ENCODE measurements around the gene RABGAP1L. TPM values are rescaled to one million over a fixed set of nuclear protein-coding genes. Genes with fewer than 3 reads are reported as not detected.

Gene RABGAP1L
- total and polyA plus RNA-seq, 2 of the 8 experiments (the other 6 are each of a cell fraction or from before 2014, with no cell fraction given) = 33.3 to 156 TPM

DNA sequence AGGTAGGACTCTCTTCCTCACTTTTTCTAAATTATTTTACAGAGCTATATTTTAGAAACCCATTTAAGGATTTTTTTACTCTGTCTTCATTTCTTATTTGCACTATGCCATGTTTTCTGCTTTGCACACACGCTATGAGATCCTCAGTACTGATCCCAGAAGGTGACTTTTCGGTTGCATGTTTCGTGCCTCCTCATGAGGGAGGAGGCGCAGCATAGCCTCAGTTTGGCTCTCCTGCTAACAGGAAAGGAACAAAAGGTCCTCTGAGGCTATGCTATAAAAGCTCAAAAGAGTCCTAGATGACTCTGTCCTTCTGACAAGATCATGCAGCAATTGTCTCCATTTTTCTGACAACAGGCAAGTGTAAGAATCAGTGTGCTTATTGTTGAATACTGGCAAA is 478.2 kb downstream of the RABGAP1L start:
- no peak for DNase-seq (ENCODE audit: low read depth in 1 of 2, low spot score in 2 of 2)
- Histone ChIP-seq H3K27me3 (replicated peaks in 1 of 4; ENCODE audit: control insufficient read depth in 3 of 4, extremely low read depth in 1 of 4, insufficient read depth in 3 of 4, low read length in 3 of 4) (no peaks in the 10 kb centered on the region), H2BK120ac (replicated peaks; ENCODE audit: low read depth, low read length) (no peak overlapping the region), H2BK15ac (ENCODE audit: low read length) (no peak overlapping the region), H3K56ac (replicated peaks; ENCODE audit: insufficient read length, low read depth, low read length) (no peak overlapping the region), H3K79me2 (ENCODE audit: control insufficient read depth in 1 of 2, insufficient read depth in 2 of 2, low read length in 2 of 2) (no peaks in the 10 kb centered on the region), H3K9ac (replicated peaks in 1 of 4; ENCODE audit: extremely low read depth in 1 of 4, low read depth in 3 of 4, low read length in 3 of 4) (no peak overlapping the region), H3K79me1 (ENCODE audit: low read depth, low read length) (no peaks in the 10 kb centered on the region), H4K5ac (ENCODE audit: insufficient read length, low read depth, low read length) (no peak overlapping the region), H2BK12ac (ENCODE audit: low read depth, low read length) (no peak overlapping the region), H3K23me2 (ENCODE audit: low read depth, low read length) (no peaks in the 10 kb centered on the region), H2AFZ (ENCODE audit: low read length) (no peak overlapping the region), H3K23ac (ENCODE audit: insufficient read length) (no peak overlapping the region), H3K4me3 (ENCODE audit: extremely low read depth in 1 of 4, insufficient read depth in 2 of 4, low read depth in 3 of 4, low read length in 4 of 4) (no peak overlapping the region), H3K18ac (ENCODE audit: extremely low read depth, low read length) (no peak overlapping the region), H2AK5ac (ENCODE audit: low read depth, low read length) (no peak overlapping the region), H3K4me2 (ENCODE audit: insufficient read depth in 1 of 2, low read depth in 2 of 2, low read length in 2 of 2) (no peak overlapping the region), H4K20me1 (replicated peaks in 1 of 2; ENCODE audit: control insufficient read depth in 1 of 2, insufficient read depth in 2 of 2, low read length in 2 of 2) (no peaks in the 10 kb centered on the region), H3K14ac (ENCODE audit: insufficient read length) (no peak overlapping the region), H3K4ac (replicated peaks; ENCODE audit: insufficient read length, low read depth, low read length) (no peak overlapping the region), H2BK5ac (ENCODE audit: low read depth, low read length) (no peak overlapping the region), H4K8ac (ENCODE audit: extremely low read depth, insufficient read depth, low read length) (no peak overlapping the region), H3K27ac (ENCODE audit: low read depth, low read length) (no peak overlapping the region), H2BK20ac (ENCODE audit: low read length) (no peak overlapping the region), H4K91ac (replicated peaks; ENCODE audit: insufficient read length, low read length) (no peak overlapping the region), H3K4me1 (replicated peaks in 1 of 4; ENCODE audit: control insufficient read depth in 3 of 4, insufficient read depth in 4 of 4, low read length in 3 of 4) (no peaks in the 10 kb centered on the region), H3K9me3 (ENCODE audit: insufficient read depth in 2 of 2, low read depth in 1 of 2, low read length in 1 of 2) (no peaks in the 10 kb centered on the region), H3K36me3 (ENCODE audit: control insufficient read depth in 2 of 4, insufficient read depth in 4 of 4, low read length in 3 of 4) (no peaks in the 10 kb centered on the region)
- ChIA-PET CTCF (ENCODE audit: partially characterized antibody) (interaction anchor here (1.2 kb wide), 1 partner anchor 16 kb away, joined by 3 read pairs; no protein-coding TSS in a partner anchor), POLR2A (ENCODE audit: partially characterized antibody) (no interaction called here)
- FAIRE-seq = no peak
- 91% methylated on average over 4 of the region's 4 CpGs; no CpG with 5 or more reads in 1 of the 2 experiments for WGBS, 2 experiments (ENCODE audit: extremely low coverage in 1 of 2, insufficient coverage in 1 of 2, insufficient read length in 1 of 2, insufficient replicate concordance in 2 of 2, low coverage in 1 of 2, low lambda C conversion rate in 2 of 2, missing lambda C conversion rate in 1 of 2)
- no peak for TF ChIP-seq BACH1 (IDR thresholded peaks at IDR 0.05; ENCODE audit: low read length)
- no peak for TF ChIP-seq JUN (IDR thresholded peaks at IDR 0.05; ENCODE audit: low read depth, low read length)
- no peak for TF ChIP-seq POU5F1 (IDR thresholded peaks at IDR 0.05; ENCODE audit: low read depth, low read length)
- TF ChIP-seq TCF12 (IDR thresholded peaks at IDR 0.05; ENCODE audit: low read depth, low read length) = no peak
- no peak for TF ChIP-seq EP300 (IDR thresholded peaks at IDR 0.05; ENCODE audit: borderline replicate concordance in 1 of 2, low read depth in 2 of 2, low read length in 2 of 2)
- TF ChIP-seq TAF7 (optimal IDR thresholded peaks at IDR 0.05; ENCODE audit: borderline replicate concordance, low read depth, low read length) = no peak
- TF ChIP-seq KDM1A (IDR thresholded peaks at IDR 0.05; ENCODE audit: borderline replicate concordance, low read length) = no peak
- TF ChIP-seq RFX5 (IDR thresholded peaks at IDR 0.05; ENCODE audit: borderline replicate concordance, low read depth, low read length) = no peak
- no peak for TF ChIP-seq RBBP5 (IDR thresholded peaks at IDR 0.05; ENCODE audit: borderline replicate concordance, low read depth, low read length)
- TF ChIP-seq, protein P1, sequence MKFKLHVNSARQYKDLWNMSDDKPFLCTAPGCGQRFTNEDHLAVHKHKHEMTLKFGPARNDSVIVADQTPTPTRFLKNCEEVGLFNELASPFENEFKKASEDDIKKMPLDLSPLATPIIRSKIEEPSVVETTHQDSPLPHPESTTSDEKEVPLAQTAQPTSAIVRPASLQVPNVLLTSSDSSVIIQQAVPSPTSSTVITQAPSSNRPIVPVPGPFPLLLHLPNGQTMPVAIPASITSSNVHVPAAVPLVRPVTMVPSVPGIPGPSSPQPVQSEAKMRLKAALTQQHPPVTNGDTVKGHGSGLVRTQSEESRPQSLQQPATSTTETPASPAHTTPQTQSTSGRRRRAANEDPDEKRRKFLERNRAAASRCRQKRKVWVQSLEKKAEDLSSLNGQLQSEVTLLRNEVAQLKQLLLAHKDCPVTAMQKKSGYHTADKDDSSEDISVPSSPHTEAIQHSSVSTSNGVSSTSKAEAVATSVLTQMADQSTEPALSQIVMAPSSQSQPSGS (IDR thresholded peaks at IDR 0.05; ENCODE audit: low read length) = no peak
- TF ChIP-seq ZNF274 (IDR thresholded peaks at IDR 0.05; ENCODE audit: borderline replicate concordance, extremely low read depth, low read length) = no peak
- TF ChIP-seq HDAC2 (IDR thresholded peaks at IDR 0.05; ENCODE audit: borderline replicate concordance in 1 of 2, low read depth in 2 of 2, low read length in 2 of 2) = no peak
- no peak for TF ChIP-seq CEBPB (IDR thresholded peaks at IDR 0.05; ENCODE audit: low read depth, low read length)

Measured in H1 (cell line).